ENCODE data around the gene KRTAP9-9. TPM values are rescaled to one million over a fixed set of nuclear protein-coding genes. Genes with fewer than 3 reads are reported as not detected.

The KRTAP9-9 gene
- polyA plus RNA-seq, 1 donor from 2014 or later = not detected

GRCh38 chr17:41301204-41301790 lies 46.1 kb downstream of the KRTAP9-9 start:
- no peaks in the 10 kb centered on the region for H3K79me2 ChIP-seq (replicated peaks; ENCODE audit: insufficient read depth, low read length)
- no peak for TF ChIP-seq RAD21 (conservative IDR thresholded peaks at IDR 0.05)
- no peak for TF ChIP-seq EZH2 (IDR thresholded peaks at IDR 0.05; ENCODE audit: borderline replicate concordance, insufficient read depth, low read length, poor library complexity, severe bottlenecking)
- H3K9me3 ChIP-seq (ENCODE audit: low read length) = no peaks in the 10 kb centered on the region
- H3K36me3 ChIP-seq (ENCODE audit: insufficient read depth, low read length) = no peaks in the 10 kb centered on the region
- no peak overlapping the region for H2AFZ ChIP-seq (ENCODE audit: low read depth, low read length)
- H3K9ac ChIP-seq (ENCODE audit: low read length) = no peak overlapping the region
- no peak overlapping the region for H3K4me2 ChIP-seq (ENCODE audit: low read length)
- no peaks in the 10 kb centered on the region for H3K27me3 ChIP-seq (ENCODE audit: insufficient read depth, low read depth, low read length)
- H3K4me3 ChIP-seq (ENCODE audit: low read length) = no peak overlapping the region
- no peak overlapping the region for H3K27ac ChIP-seq (ENCODE audit: low read length)
- no peaks in the 10 kb centered on the region for H3F3A ChIP-seq (ENCODE audit: insufficient read depth, low read length, poor library complexity, severe bottlenecking)
- no peaks in the 10 kb centered on the region for H3K9me2 ChIP-seq (ENCODE audit: insufficient read depth, low read length)
- no peaks in the 10 kb centered on the region for H4K20me1 ChIP-seq (ENCODE audit: insufficient read depth)

- H3K4me2 ChIP-seq (ENCODE audit: low read length) = no peak within 1 kb of the TSS
- no peaks in the 10 kb centered on the region for H3K9me3 ChIP-seq (ENCODE audit: low read length)
- H3K27ac ChIP-seq (ENCODE audit: low read length) = no peak within 1 kb of the TSS
- no peak within 1 kb of the TSS for H3K4me3 ChIP-seq (ENCODE audit: low read length)
- H3K9ac ChIP-seq (ENCODE audit: low read length) = no peak within 1 kb of the TSS
- H4K20me1 ChIP-seq (ENCODE audit: insufficient read depth) = no peaks in the 10 kb centered on the region
- TF ChIP-seq MXI1 (conservative IDR thresholded peaks at IDR 0.05; ENCODE audit: poor library complexity, severe bottlenecking) = no peak
- no peaks in the 10 kb centered on the region for H3K36me3 ChIP-seq (ENCODE audit: insufficient read depth, low read length)
- no peaks in the 10 kb centered on the region for H3K79me2 ChIP-seq (replicated peaks; ENCODE audit: insufficient read depth, low read length)
- H3K27me3 ChIP-seq (ENCODE audit: insufficient read depth, low read depth, low read length) = no peaks in the 10 kb centered on the region
- H3F3A ChIP-seq (ENCODE audit: insufficient read depth, low read length, poor library complexity, severe bottlenecking) = no peaks in the 10 kb centered on the region
- H3K9me2 ChIP-seq (ENCODE audit: insufficient read depth, low read length) = no peaks in the 10 kb centered on the region
- no peak within 1 kb of the TSS for H2AFZ ChIP-seq (ENCODE audit: low read depth, low read length)
These were observed 47.0 kb downstream of the KRTAP9-9 start, which contains the start of gene KRTAP29-1 for GRCh38 chr17:41301916-41302901. Gene KRTAP29-1 (minus strand): TSS chr17:41302851. CDS start chr17:41302851, 0 bp downstream.

- H3K79me2 ChIP-seq (replicated peaks; ENCODE audit: insufficient read depth, low read length) = no peaks in the 10 kb centered on the region
- H3K36me3 ChIP-seq (ENCODE audit: insufficient read depth, low read length) = no peaks in the 10 kb centered on the region
- no peaks in the 10 kb centered on the region for H3K9me2 ChIP-seq (ENCODE audit: insufficient read depth, low read length)
- H3K27me3 ChIP-seq (ENCODE audit: insufficient read depth, low read depth, low read length) = no peaks in the 10 kb centered on the region
- no peaks in the 10 kb centered on the region for H3F3A ChIP-seq (ENCODE audit: insufficient read depth, low read length, poor library complexity, severe bottlenecking)
- no peak overlapping the region for H3K4me3 ChIP-seq (ENCODE audit: low read length)
- no peaks in the 10 kb centered on the region for H3K9me3 ChIP-seq (ENCODE audit: low read length)
- no peak overlapping the region for H3K27ac ChIP-seq (ENCODE audit: low read length)
- TF ChIP-seq RAD21 (conservative IDR thresholded peaks at IDR 0.05) = no peak
- TF ChIP-seq REST (IDR thresholded peaks at IDR 0.05; ENCODE audit: borderline replicate concordance) = no peak
- no peak for TF ChIP-seq SMC3 (conservative IDR thresholded peaks at IDR 0.05; ENCODE audit: poor library complexity)
- no peak overlapping the region for H3K9ac ChIP-seq (ENCODE audit: low read length)
- H3K4me2 ChIP-seq (ENCODE audit: low read length) = no peak overlapping the region
- H2AFZ ChIP-seq (ENCODE audit: low read depth, low read length) = no peak overlapping the region
- H4K20me1 ChIP-seq (ENCODE audit: insufficient read depth) = no peaks in the 10 kb centered on the region
These were observed 47.8 kb downstream of the KRTAP9-9 start for GRCh38 chr17:41302981-41303380.
